IPS DF 6.9 (cell line): ENCODE results near the gene PLA2G2C.

ENCODE experiments used
- DNase-seq: peaks from one replicate; pipeline ENCODE4 v3.0.0-alpha.2; 2013; ENCODE audit warnings: low read depth, low spot score
- H3K27ac ChIP-seq: one replicate; pipeline ENCODE4 v1.5.1; 2013; ENCODE audit warnings: low read length, control low read depth
- H3K27me3 ChIP-seq: 2 replicates; pipeline ENCODE4 v1.6.1; 2013; ENCODE audit warnings: mild to moderate bottlenecking, low read length; ENCODE audit not compliant: control insufficient read depth, insufficient read depth
- H3K36me3 ChIP-seq: 2 replicates; pipeline ENCODE4 v1.6.1; 2013; ENCODE audit warnings: low read length; ENCODE audit not compliant: control insufficient read depth, insufficient read depth
- H3K4me1 ChIP-seq: 2 replicates; pipeline ENCODE4 v1.6.1; 2013; ENCODE audit warnings: low read length; ENCODE audit not compliant: control insufficient read depth, insufficient read depth
- H3K4me3 ChIP-seq: 2 replicates; pipeline ENCODE4 v1.5.1; 2013; ENCODE audit warnings: mild to moderate bottlenecking, low read length
- H3K9me3 ChIP-seq: 2 replicates; pipeline ENCODE4 v1.6.1; 2013; ENCODE audit warnings: low read length, inconsistent platforms; ENCODE audit not compliant: control insufficient read depth, insufficient read depth
- WGBS: extraction: QIAGEN DNeasy Blood & Tissue Kit; methylation state at CpG from one replicate; pipeline ENCODE4 v1.1.7; 2013; ENCODE audit warnings: mixed read lengths, missing lambda C conversion rate; ENCODE audit not compliant: insufficient read length, insufficient coverage; 5-methylcytosine and 5-hydroxymethylcytosine counted together

PLA2G2C gene

DNA sequence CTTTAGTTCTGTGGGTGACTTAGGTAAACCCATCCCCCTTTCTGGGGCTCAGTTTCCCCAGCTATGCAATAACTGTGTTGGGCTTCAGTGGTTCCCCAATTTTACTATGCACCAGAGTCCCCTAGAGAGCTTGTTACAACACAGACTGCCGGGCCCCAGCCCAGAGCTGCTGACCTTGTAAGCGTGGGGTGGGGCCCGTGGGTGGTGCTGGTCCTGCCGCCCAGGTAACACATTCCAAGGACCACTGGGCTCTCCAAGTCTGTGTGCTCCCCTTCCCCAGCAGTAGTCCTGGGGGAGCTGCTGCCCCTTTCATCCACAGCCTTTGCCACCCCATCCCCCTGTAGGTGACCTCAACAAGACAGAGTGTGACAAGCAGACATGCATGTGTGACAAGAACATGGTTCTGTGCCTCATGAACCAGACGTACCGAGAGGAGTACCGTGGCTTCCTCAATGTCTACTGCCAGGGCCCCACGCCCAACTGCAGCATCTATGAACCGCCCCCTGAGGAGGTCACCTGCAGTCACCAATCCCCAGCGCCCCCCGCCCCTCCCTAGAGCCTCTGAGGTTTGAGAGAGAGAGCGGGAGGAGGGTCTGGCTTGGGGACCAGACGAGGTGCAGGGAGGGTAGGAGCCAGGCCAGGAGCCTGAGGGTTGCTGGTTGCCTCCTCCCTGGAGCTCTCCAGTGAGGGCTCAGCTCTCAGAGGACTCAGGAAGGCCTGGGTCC, 38.3 kb downstream of the PLA2G2C start:
- peaks cover 7% of the 10 kb centered on the region for H3K4me1 ChIP-seq
- no peak for DNase-seq
- no peak overlapping the region for H3K27ac ChIP-seq
- no peaks in the 10 kb centered on the region for H3K9me3 ChIP-seq
- H3K36me3 ChIP-seq: no peaks in the 10 kb centered on the region
- H3K4me3 ChIP-seq: no peak overlapping the region
- WGBS: no CpG with 5 or more reads among the region's 13 CpGs
- no peaks in the 10 kb centered on the region for H3K27me3 ChIP-seq

DNA sequence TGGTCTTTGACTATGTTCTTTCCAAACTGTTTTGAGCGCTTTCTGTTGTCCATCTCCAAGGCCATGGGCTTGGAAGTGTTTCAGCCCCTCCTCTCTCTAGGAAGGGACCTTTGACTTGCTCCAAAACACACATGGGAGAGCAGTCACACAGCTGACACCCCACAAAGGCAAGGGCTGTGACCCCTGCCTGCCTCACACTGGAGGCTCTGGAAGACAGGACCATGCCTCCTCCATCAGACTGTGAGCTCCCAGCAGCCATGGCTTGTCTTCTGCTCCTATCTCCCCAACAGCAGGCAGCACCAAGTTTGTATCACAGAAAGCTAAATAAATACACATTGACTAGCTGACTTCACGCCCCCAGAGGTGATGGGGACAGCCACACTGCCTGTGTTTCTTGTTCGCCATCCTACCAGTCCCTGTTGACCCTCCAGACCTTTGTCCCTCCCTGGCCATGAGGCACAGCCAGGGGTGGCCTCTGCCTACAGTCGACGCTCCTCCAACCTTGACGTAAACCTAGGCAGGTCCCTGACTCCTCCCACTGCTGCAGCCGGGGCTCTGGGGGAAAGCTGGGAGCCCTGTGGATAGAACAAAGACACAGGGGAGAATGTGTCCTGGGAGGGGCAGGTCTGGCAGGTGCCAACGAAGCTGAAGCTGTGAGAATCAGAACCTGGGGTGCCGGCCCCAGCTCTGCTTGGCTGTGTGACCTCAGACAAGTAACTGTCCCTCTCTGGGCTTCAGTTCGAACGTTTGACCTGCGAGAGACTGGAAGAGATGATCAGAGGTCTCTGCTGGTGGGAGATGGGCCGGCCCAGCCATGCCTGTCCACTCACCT, 42.4 kb downstream of the PLA2G2C start:
- Histone ChIP-seq H3K36me3 (no peaks in the 10 kb centered on the region), H3K9me3 (no peaks in the 10 kb centered on the region), H3K27ac (no peak overlapping the region), H3K27me3 (no peaks in the 10 kb centered on the region), H3K4me1 (no peaks in the 10 kb centered on the region), H3K4me3 (no peak overlapping the region)
- no CpG with 5 or more reads among the region's 13 CpGs for WGBS
- DNase-seq: no peak

DNA sequence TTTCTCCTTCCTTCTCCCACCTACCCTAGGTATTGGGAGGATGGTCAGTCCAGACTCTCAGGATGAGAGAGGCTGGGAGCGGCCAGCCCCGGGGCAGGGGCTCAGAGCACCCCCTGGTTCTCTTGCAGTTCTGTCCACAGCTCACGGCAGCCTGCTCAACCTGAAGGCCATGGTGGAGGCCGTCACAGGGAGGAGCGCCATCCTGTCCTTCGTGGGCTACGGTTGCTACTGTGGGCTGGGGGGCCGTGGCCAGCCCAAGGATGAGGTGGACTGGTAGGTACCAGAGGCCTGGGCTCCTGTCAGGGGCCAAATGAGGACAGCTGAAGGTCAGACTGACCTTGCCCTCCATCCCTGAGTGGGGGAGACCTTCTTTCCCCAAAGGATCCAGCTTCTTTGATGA, 43.0 kb downstream of the PLA2G2C start:
- H3K27me3 ChIP-seq: no peaks in the 10 kb centered on the region
- no peaks in the 10 kb centered on the region for H3K4me1 ChIP-seq
- WGBS: no CpG with 5 or more reads among the region's 8 CpGs
- no peaks in the 10 kb centered on the region for H3K9me3 ChIP-seq
- no peak overlapping the region for H3K27ac ChIP-seq
- no peaks in the 10 kb centered on the region for H3K36me3 ChIP-seq
- no peak for DNase-seq
- H3K4me3 ChIP-seq: no peak overlapping the region

DNA sequence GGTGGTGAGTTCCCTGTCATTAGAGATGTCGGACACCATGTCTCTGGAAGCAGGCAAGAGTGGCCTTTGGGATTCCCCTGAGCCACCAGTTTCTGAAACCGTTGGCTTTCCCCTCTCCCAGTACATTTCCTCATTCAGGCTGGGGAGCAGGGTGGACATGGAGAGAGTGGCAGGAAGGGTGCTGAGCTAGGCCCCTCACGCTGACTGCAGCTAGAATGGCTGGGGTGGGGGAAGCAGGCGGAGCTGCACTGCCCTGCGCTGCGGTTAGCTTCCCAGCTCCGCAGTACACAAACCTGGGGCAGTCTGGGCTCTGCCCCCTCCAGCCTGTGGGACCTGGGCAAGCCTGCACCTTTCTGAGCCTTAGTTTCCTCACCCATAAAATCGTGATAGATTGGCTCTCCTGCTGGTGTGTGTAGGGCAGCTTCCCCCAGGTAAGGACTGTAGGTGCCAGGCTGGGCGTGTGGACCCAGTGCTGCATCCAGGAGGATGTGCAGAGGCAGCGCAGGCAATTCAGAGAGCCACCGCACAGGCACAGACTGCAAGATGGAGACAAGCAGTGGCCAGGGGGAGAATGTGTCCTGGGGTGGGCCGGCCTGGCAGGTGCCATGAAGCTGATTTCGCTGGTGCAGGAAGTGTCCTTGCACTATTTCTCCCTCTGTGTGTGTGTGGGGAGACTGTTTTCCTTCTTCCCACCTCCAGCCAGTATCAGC, 44.2 kb downstream of the PLA2G2C start:
- Histone ChIP-seq H3K27ac (no peak overlapping the region), H3K27me3 (no peaks in the 10 kb centered on the region), H3K4me3 (no peak overlapping the region), H3K9me3 (no peaks in the 10 kb centered on the region), H3K4me1 (no peaks in the 10 kb centered on the region), H3K36me3 (no peaks in the 10 kb centered on the region)
- no CpG with 5 or more reads among the region's 13 CpGs for WGBS
- no peak for DNase-seq

DNA sequence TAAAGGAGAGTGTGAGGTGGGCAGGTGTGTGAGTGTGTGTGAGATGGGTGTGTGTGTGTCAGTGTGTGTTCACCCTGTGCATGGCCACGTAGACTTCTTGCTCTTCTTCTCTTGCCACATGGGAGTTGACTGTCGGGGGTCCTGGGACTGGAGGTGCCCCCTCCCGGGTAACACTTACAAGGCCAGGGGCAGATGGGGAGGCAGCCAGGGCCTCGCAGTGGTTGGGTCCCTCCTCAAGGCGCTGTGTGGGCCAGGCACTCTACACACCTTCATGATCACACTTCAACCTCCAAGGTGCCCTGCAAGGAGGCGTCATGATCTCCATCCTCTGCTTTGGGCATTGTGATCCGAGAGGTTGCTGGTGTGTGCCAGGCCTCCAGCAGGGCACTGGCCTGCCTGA, 44.9 kb downstream of the PLA2G2C start:
- Histone ChIP-seq H3K27me3 (no peaks in the 10 kb centered on the region), H3K27ac (no peak overlapping the region), H3K4me3 (no peak overlapping the region), H3K36me3 (no peaks in the 10 kb centered on the region), H3K4me1 (no peaks in the 10 kb centered on the region), H3K9me3 (no peaks in the 10 kb centered on the region)
- WGBS: no CpG with 5 or more reads among the region's 7 CpGs
- DNase-seq: no peak

DNA sequence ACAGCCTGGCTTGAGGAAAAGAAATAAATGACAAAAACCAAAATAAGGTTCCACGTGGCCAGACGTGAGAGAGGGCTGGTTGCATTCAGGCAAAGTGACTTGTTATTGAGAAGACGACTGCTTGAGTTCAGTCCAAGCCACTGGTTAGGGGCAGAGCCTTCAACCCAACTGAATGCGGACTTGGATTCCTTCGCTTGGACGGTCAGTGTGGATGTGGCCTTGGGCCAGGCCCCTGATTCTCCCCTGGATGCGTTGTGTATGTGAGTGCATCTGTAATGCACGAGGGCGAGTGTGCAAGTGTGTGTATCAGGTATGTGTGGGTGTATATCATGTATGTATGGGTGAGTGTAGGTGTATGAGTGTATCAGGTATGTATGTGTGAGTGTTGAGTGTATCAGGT, 45.3 kb downstream of the PLA2G2C start:
- DNase-seq: no peak
- no peaks in the 10 kb centered on the region for H3K27me3 ChIP-seq
- H3K4me1 ChIP-seq: no peaks in the 10 kb centered on the region
- no peaks in the 10 kb centered on the region for H3K9me3 ChIP-seq
- no CpG with 5 or more reads among the region's 9 CpGs for WGBS
- no peak overlapping the region for H3K4me3 ChIP-seq
- H3K27ac ChIP-seq: no peak overlapping the region
- H3K36me3 ChIP-seq: no peaks in the 10 kb centered on the region

DNA sequence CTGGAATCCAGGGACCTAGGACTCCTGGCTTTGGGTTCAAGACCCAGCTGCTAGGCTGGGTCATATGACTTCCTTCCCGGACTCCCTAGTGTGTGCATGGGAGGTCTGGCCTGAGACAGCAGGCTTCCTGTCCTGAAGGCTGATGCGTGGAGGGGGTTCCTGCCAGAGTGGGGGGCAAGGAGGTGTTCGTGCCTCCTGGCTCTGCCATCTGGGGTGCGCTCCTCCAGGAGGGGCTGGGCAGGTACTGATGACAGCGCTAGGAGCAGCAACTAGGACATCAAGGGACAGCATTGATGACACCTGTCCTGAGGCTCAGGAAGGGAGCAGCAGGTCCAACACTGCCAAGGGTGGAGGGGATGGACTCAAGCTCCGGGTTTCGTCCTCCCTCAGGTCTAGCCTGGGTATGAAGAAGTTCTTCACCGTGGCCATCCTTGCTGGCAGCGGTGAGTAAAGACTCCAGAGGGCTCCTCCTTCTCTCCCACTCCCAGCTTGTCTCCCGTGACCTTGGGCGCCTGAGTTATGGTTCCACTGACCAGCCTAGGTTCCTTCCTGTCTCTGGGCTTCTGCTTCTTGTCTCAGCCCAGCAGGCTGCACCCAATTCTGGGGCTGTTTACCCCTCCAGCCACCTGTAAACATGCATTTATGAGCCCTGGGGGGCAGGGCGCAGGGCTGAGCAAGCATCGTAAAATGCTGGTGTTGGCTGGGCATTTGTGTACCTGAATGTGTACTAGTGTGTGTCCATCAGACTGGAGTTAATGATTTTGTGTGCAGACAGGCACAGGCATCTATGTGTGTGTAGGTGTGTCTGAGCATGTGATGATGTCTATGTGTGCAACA, 46.3 kb downstream of the PLA2G2C start:
- Histone ChIP-seq H3K4me3 (no peak overlapping the region), H3K27me3 (no peaks in the 10 kb centered on the region), H3K9me3 (no peaks in the 10 kb centered on the region), H3K27ac (no peak overlapping the region), H3K36me3 (no peaks in the 10 kb centered on the region), H3K4me1 (no peaks in the 10 kb centered on the region)
- DNase-seq: no peak
- WGBS: no CpG with 5 or more reads among the region's 13 CpGs

DNA sequence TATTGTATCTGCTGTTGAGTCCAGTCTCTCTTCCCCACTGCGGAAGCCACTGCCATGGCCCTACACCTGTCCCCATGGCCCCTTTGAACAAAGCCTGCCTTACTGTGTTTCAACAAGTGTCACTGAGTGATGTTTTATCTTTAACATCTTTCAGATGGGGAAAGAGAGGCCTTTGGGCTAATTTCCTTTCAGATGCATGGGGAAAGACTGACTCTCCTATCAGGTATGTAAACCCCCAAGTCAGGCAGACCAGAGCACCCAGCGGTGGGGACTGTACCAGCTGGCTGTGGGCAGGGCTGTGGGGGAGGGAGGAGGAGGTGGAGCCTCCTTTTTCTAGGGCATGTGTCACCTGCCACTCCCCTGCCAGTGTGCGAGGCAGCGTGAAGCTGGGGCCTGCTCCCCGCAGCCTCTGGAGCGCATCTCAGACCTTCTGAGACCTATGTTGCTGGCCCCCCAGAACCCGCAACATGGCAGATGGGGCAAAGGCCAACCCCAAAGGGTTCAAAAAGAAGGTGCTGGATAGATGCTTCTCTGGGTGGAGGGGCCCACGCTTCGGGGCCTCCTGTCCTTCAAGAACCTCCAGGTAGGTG, 47.3 kb downstream of the PLA2G2C start, which contains the start of gene PLA2G2F:
PLA2G2F (plus strand) TSS at position 363 of the 590 bp plus-strand sequence; CDS start at position 468, 105 bp downstream.
- H3K27me3 ChIP-seq: no peaks in the 10 kb centered on the region
- no peaks in the 10 kb centered on the region for H3K36me3 ChIP-seq
- H3K9me3 ChIP-seq: no peaks in the 10 kb centered on the region
- no peaks in the 10 kb centered on the region for H3K4me1 ChIP-seq
- DNase-seq: no peak
- no peak within 1 kb of the TSS for H3K4me3 ChIP-seq
- no CpG with 5 or more reads among the region's 9 CpGs for WGBS
- no peak within 1 kb of the TSS for H3K27ac ChIP-seq

DNA sequence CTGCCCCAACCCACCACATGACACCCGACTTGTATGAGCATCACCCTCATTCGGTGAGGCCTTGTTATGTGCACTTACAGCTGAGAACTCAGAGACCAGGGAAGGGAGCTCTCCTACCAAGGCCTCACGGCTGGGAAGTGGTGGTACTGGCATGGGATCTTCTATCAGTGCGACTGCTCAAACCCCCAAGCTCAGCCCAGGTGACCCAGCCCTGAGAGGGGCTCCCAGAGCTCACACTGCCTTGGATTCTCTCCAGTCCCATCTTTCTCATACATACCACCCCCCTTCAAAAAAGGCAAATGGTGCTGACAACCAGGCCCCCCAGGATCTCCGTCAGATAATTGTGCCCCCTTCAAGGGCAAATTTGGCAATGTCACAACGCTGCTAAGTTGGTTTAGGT, 48.0 kb downstream of the PLA2G2C start:
- Histone ChIP-seq H3K9me3 (no peaks in the 10 kb centered on the region), H3K4me1 (no peaks in the 10 kb centered on the region), H3K4me3 (no peak overlapping the region), H3K27ac (no peak overlapping the region), H3K36me3 (no peaks in the 10 kb centered on the region), H3K27me3 (no peaks in the 10 kb centered on the region)
- DNase-seq: no peak
- no CpG with 5 or more reads among the region's 6 CpGs for WGBS
